Peyer's patch (tissue), 4 donors: ENCODE results near the gene DST.

ENCODE experiments used
- CTCF ChIP-seq, 6 experiments: fragments of 450-650 bp in 4 of 6; fragments of 200-600 bp in 2 of 6; sonication (generic) in 1 of 6; IDR thresholded peaks; one replicate each; pipeline ENCODE4 v1.5.1; 2017 to 2019; ENCODE audit warnings: antibody characterized with exemption in 6 of 6, mild to moderate bottlenecking in 3 of 6, moderate library complexity in 1 of 6
- POLR2A ChIP-seq, 2 donors: fragments of 450-650 bp; IDR thresholded peaks; one replicate each; pipeline ENCODE4 v1.5.1; 2017; ENCODE audit warnings: antibody characterized with exemption in 2 of 2, mild to moderate bottlenecking in 2 of 2, moderate library complexity in 2 of 2

- TF ChIP-seq CTCF (IDR thresholded peaks at IDR 0.05) (no peak), POLR2A (IDR thresholded peaks at IDR 0.05) (no peak)
Measured at GRCh38 chr6:56481957-56482356, 160.7 kb downstream of the DST start.
